GM12878 (cell line): ENCODE results near the gene HRNR. TPM values are rescaled to one million over a fixed set of nuclear protein-coding genes. Genes with fewer than 3 reads are reported as not detected.

Experiments
- ATAC-seq: fragments of 200-7000 bp; cut with Tn5 transposase; 3 replicates; pipeline ENCODE4 v1.9.1; 2020; ENCODE audit warnings: mild to moderate bottlenecking, moderate library complexity
- BruUV-seq: library from RNA; stranded (reverse); fragments of 400-500 nt; replicated peaks from 2 replicates; lab custom pipeline; 2021; lab: Mats Ljungman, UMichigan
- CTCF ChIA-PET: fragments of 300-600 bp; sonication (Branson Sonifier 250); formaldehyde crosslinking; extraction: SDS; loops from one replicate; lab custom pipeline; 2021; ENCODE audit warnings: inconsistent platforms; lab: Yijun Ruan, JAX
- POLR2A ChIA-PET: fragments of 350-600 bp; formaldehyde crosslinking; extraction: SDS; loops from one replicate; lab custom pipeline; 2021; ENCODE audit warnings: inconsistent platforms; lab: Charles Lee
- RAD21 ChIA-PET: fragments of 300-600 bp; sonication (Branson Sonifier 250); formaldehyde crosslinking; loops from one replicate; lab custom pipeline; 2023; ENCODE audit warnings: antibody characterized with exemption; ENCODE audit not compliant: unreplicated experiment; lab: Charles Lee
- SMC1A ChIA-PET: fragments of 300-600 bp; sonication (Branson Sonifier 250); formaldehyde crosslinking; loops from one replicate; lab custom pipeline; 2023; ENCODE audit not compliant: unreplicated experiment, uncharacterized antibody; lab: Charles Lee
- DNase-seq: peaks from one replicate; pipeline ENCODE4 v3.0.0-alpha.2; 2011; ENCODE audit warnings: low read depth, low spot score
- FAIRE-seq: peaks from 3 replicates; lab custom pipeline; 2011; peaks lifted over from hg19 to GRCh38; lab: Jason Lieb, UNC
- H2AFZ ChIP-seq: 2 replicates; pipeline ENCODE4 v1.6.0; 2011; ENCODE audit warnings: low read depth, low read length, control low read depth; ENCODE audit not compliant: control insufficient read depth
- H3K27ac ChIP-seq: 2 replicates; pipeline ENCODE4 v1.5.1; 2011; ENCODE audit warnings: control low read depth; ENCODE audit not compliant: control insufficient read depth, insufficient read depth
- H3K27me3 ChIP-seq, 2 experiments: replicated peaks in 1 of 2; 2 replicates each; pipeline versions ENCODE4 v1.6.0 to v1.6.1; 2011; ENCODE audit warnings: low read length in 1 of 2; ENCODE audit not compliant: control insufficient read depth in 2 of 2, insufficient read depth in 2 of 2
- H3K36me3 ChIP-seq, 2 experiments: 2 replicates each; pipeline ENCODE4 v1.5.1; 2011; ENCODE audit warnings: low read length in 1 of 2; ENCODE audit not compliant: control insufficient read depth in 2 of 2, insufficient read depth in 2 of 2
- H3K4me1 ChIP-seq: 2 replicates; pipeline ENCODE4 v1.6.1; 2011; ENCODE audit warnings: mild to moderate bottlenecking, low read length, moderate library complexity, mixed read lengths; ENCODE audit not compliant: control insufficient read depth, insufficient read depth
- H3K4me2 ChIP-seq: 2 replicates; pipeline ENCODE4 v1.6.0; 2011; ENCODE audit warnings: control low read depth; ENCODE audit not compliant: control insufficient read depth, insufficient read depth
- H3K4me3 ChIP-seq: fragments of 200-600 bp; sonication (generic); 2 replicates; pipeline ENCODE4 v1.5.1; 2016
- H3K79me2 ChIP-seq: 2 replicates; pipeline ENCODE4 v1.6.0; 2011; ENCODE audit warnings: low read length; ENCODE audit not compliant: control insufficient read depth, insufficient read depth
- H3K9ac ChIP-seq: 2 replicates; pipeline ENCODE4 v1.8.0; 2011; ENCODE audit warnings: low read length, control low read depth, mixed read lengths; ENCODE audit not compliant: control insufficient read depth, insufficient read depth
- H3K9me3 ChIP-seq: replicated peaks from 3 replicates; pipeline ENCODE4 v1.5.1; 2011; ENCODE audit warnings: mild to moderate bottlenecking, low read length; ENCODE audit not compliant: control insufficient read depth, insufficient read depth
- H4K20me1 ChIP-seq: 2 replicates; pipeline ENCODE4 v1.6.0; 2011; ENCODE audit not compliant: control insufficient read depth, insufficient read depth
- BCLAF1 ChIP-seq: fragments of 450-650 bp; IDR thresholded peaks from 2 replicates; pipeline ENCODE4 v1.6.1; 2017; ENCODE audit warnings: antibody characterized with exemption, mild to moderate bottlenecking, moderate library complexity
- BHLHE40 ChIP-seq, 2 experiments: fragments of 450-650 bp in 1 of 2; IDR thresholded peaks; 2 replicates each; pipeline ENCODE4 v1.6.1; 2011 to 2017; ENCODE audit warnings: low read depth in 2 of 2, borderline replicate concordance in 1 of 2, improper control_type of control experiment in 1 of 2, low read length in 1 of 2, mild to moderate bottlenecking in 1 of 2
- EED ChIP-seq: sonication (generic); IDR thresholded peaks from 2 replicates; pipeline ENCODE4 v1.6.1; 2016; ENCODE audit warnings: antibody characterized with exemption, low read depth
- HSF1 ChIP-seq: fragments of 150-350 bp; IDR thresholded peaks from 2 replicates; pipeline ENCODE4 v1.6.1; 2014; ENCODE audit warnings: mild to moderate bottlenecking, low read depth, low read length
- PML ChIP-seq: IDR thresholded peaks from 2 replicates; pipeline ENCODE4 v1.6.1; 2012; ENCODE audit warnings: low read length, inconsistent platforms
- PRDM15 ChIP-seq: fragments of 450-650 bp; formaldehyde crosslinking; IDR thresholded peaks from 2 replicates; pipeline ENCODE4 v1.4.0; 2020; ENCODE audit warnings: mild to moderate bottlenecking, moderate library complexity
- RCOR1 ChIP-seq: conservative IDR thresholded peaks from 2 replicates; pipeline ENCODE4 v1.6.1; 2012; ENCODE audit warnings: low read depth, low read length, improper control_type of control experiment
- SIN3A ChIP-seq: IDR thresholded peaks from 2 replicates; pipeline ENCODE4 v1.6.1; 2012; ENCODE audit warnings: low read depth, low read length, improper control_type of control experiment
- SMARCA5 ChIP-seq: fragments of 450-650 bp; IDR thresholded peaks from 2 replicates; pipeline ENCODE4 v1.6.1; 2017; ENCODE audit warnings: mild to moderate bottlenecking
- SREBF1 ChIP-seq: IDR thresholded peaks from 2 replicates; pipeline ENCODE4 v1.6.1; 2012; ENCODE audit warnings: mild to moderate bottlenecking, low read length
- STAT3 ChIP-seq: IDR thresholded peaks from 2 replicates; pipeline ENCODE4 v1.6.1; 2011; ENCODE audit warnings: low read depth, low read length, improper control_type of control experiment
- ZBED1 ChIP-seq: IDR thresholded peaks from 2 replicates; pipeline ENCODE4 v1.6.1; 2016; ENCODE audit warnings: borderline replicate concordance
- in situ Hi-C: fragments of 300-500 bp; cut with MboI; formaldehyde crosslinking; loops from 9 replicates; pipeline ENCODE4 v1.14.3; 2018; ENCODE audit warnings: mixed read lengths
- intact Hi-C: fragments of 100-400 bp; cut with micrococcal nuclease; formaldehyde crosslinking; loops from one replicate; pipeline ENCODE4 v1.14.2; 2022; ENCODE audit not compliant: unreplicated experiment
- polyA plus RNA-seq, 11 experiments: library from polyadenylated mRNA; depleted of rRNA in 4 of 11; unstranded in 6 of 11; stranded (reverse) in 5 of 11; fragments of >200 nt; fragmentation: Nextera tagmentation in 4 of 11; fragmentation: Illumina TruSeq in 1 of 11; extraction: Ambion mirVana in 4 of 11; extraction: Trizol in 1 of 11; gene quantifications; 1 replicate in 1 of 11; 2 replicates in 10 of 11; pipeline versions ENCODE4 v1.2.1 to v1.2.3, GENCODE V29; 2011 to 2016; ENCODE audit warnings: inconsistent platforms in 2 of 11, missing spikeins in 2 of 11, low read depth in 1 of 11
- total RNA-seq, 4 experiments: library from RNA; depleted of rRNA in 3 of 4; stranded (reverse); fragments of >200 nt in 3 of 4; fragmentation: Illumina TruSeq in 1 of 4; extraction: Trizol in 1 of 4; gene quantifications; 2 replicates each; pipeline versions ENCODE4 v1.2.1 to v1.2.3, GENCODE V29; 2013 to 2021

Gene HRNR
- total and polyA plus RNA-seq, 10 of the 15 experiments (the other 5 are each of a cell fraction or from before 2014, with no cell fraction given) = not detected

- Histone ChIP-seq H3K4me3 (no peak overlapping the region), H3K27ac (no peak overlapping the region), H3K27me3 (no peaks in the 10 kb centered on the region), H3K4me1 (no peaks in the 10 kb centered on the region; the same call in 1 of the 2 replicates), H3K9me3 (no peaks in the 10 kb centered on the region), H2AFZ (no peak overlapping the region), H3K9ac (no peak overlapping the region), H3K4me2 (no peak overlapping the region), H4K20me1 (no peaks in the 10 kb centered on the region), H3K79me2 (no peaks in the 10 kb centered on the region), H3K36me3 (no peaks in the 10 kb centered on the region)
- ChIA-PET CTCF (interaction anchor here (1.2 to 3.5 kb wide), 4 partner anchors 13 to 267 kb away, joined by 3 to 33 read pairs (median 5); no protein-coding TSS in a partner anchor), SMC1A (interaction anchor here (1.0 to 1.8 kb wide), 2 partner anchors 267 to 268 kb away, joined by 3 to 7 read pairs; no protein-coding TSS in a partner anchor), RAD21 (interaction anchor here (1.1 to 1.2 kb wide), 2 partner anchors 249 to 267 kb away, joined by 4 to 6 read pairs; no protein-coding TSS in a partner anchor), POLR2A (no interaction called here)
- in situ Hi-C loops (loop anchor here (5.0 kb wide), 1 partner anchor 161 kb away; no protein-coding TSS in a partner anchor), intact Hi-C loops (no loop called here)
- no peak for DNase-seq
- no peak for ATAC-seq
- FAIRE-seq = no peak
- no TSS peak for BruUV-seq
- no peak for TF ChIP-seq BHLHE40 (IDR thresholded peaks at IDR 0.05; ENCODE audit: borderline replicate concordance in 1 of 2, low read depth in 2 of 2, low read length in 1 of 2)
- TF ChIP-seq SMARCA5 = no peak
- TF ChIP-seq SIN3A = no peak
- TF ChIP-seq RCOR1 = no peak
- no peak for TF ChIP-seq ZBED1
- no peak for TF ChIP-seq SREBF1
- no peak for TF ChIP-seq PML
- TF ChIP-seq EED = no peak
- TF ChIP-seq PRDM15 (CRISPR knock-in tag) = no peak
- no peak for TF ChIP-seq BCLAF1
- no peak for TF ChIP-seq STAT3
- no peak for TF ChIP-seq HSF1
These were observed 32.3 kb downstream of the HRNR start for GRCh38 chr1:152191711-152192110.
